ENCODE results near the gene ZNF841. TPM values are rescaled to one million over a fixed set of nuclear protein-coding genes. Genes with fewer than 3 reads are reported as not detected.
"Not testable (repeated sequence)": the region's sequence is repeated elsewhere in the genome, so short reads cannot be mapped to it uniquely, and the experiment has no call there.

Gene ZNF841
- 10 to 100 TPM; 12.4 to 18.5 (median 14.7) TPM for polyA plus RNA-seq (ENCODE audit: insufficient read length in 4 of 4)

DNA sequence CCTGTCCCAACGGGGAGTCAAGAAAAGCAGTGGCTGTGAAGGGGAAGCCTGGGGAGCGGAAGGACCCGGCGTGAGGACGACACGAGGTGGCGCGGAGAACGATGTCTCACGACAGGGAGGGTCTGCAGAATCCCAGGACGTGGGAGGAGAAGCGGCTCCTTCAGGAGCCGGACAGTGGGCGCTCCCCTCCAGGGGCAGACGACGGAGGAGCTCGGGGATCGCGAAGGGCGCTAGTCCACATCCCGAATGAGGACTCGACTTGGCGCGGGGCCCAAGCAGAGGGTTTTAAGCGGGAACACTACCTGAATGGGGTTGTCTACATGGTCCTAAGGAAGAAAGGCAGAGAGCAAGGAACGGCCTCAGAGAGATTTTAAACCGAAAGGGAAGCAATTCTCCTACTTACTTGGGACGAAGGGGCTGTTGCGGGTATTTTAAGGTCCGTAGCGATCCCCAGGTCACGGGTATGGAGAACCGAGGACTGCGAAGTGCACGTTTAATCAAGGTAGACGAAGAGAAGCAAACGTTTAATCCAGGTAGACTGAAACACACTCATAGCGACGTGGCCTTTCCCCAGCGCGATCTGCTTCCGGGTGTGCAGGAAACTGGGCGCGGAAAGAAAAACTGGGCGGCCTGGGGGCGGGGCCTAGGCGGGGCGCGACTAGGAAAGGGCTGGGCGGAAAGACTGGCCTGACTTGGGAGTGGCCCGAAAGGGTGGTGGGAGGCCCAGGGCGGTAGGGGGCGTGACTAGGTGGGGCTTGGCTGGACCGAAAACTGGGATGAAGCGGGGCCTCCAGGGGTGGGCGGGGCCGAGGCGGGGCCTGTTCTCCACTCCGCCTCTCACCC, at the start of gene ZNF841:
ZNF841 (minus strand) TSS at position 594 of the 843 bp plus-strand sequence. CDS start 10,964 bp downstream, outside the sequence.
- peak; percentile 73 to 80 (median 76) for DNase-seq (ENCODE audit: low read depth in 4 of 4, low spot score in 3 of 4)

DNA sequence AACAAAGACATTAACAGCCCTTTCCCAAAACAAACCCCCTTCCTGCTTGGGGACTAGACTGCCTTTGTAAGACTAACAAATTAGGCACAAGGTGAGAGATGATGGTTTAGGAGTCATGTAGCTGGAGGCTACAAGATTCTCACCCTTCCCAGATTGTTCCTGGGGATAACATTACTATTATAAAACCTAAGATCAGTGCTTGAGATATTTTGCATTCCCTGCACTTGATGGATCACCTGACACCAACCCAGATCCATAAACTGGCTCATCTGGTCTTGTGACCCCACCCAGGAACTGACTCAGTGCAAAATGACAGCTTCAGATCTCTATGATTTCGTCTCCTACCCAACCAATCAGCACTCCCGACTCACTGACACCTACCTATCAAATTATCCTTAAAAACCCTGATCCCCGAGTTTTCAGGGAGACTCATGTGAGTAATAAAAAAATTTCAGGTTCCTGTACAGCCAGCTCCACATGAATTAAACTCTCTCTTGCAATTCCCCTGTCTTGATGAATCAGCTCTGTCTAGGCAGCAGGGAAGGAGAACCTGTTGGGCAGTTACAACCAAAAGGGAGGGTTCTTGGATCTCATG, 46.5 kb upstream of the ZNF841 start:
- DNase-seq (ENCODE audit: low read depth in 4 of 4, low spot score in 3 of 4) = no peak

DNA sequence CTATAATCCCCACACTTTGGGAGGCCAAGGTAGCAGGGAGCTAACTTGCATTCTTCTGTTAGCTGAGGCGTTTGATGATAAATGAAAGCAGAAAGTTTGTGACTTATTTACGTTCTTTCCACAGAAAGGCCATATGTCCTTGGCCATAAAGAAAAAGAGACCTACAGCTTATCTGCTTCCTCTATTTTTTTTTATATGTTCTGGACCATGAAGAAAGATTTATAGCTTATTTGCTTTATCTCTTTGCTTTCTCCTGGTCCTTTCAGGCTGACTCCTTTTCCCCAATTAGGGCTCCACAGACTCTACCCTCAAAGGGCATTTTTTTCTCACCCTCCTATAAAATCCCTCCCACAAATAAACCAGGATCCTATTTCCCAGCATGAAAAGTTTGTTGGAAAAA, 45.6 kb upstream of the ZNF841 start:
- no peak for DNase-seq (ENCODE audit: low read depth in 4 of 4, low spot score in 3 of 4)

GRCh38 chr19:52140032-52140710, 44.6 kb upstream of the ZNF841 start:
- no peak for DNase-seq (ENCODE audit: low read depth in 4 of 4, low spot score in 3 of 4)

GRCh38 chr19:52139252-52140031, 43.9 kb upstream of the ZNF841 start, which contains the start of gene ZNF616:
TSS of gene ZNF616 (minus strand) at chr19:52139938. CDS start at chr19:52130512, 9,426 bp downstream.
- peak; percentile 88 to 91 (median 90) for DNase-seq (ENCODE audit: low read depth in 4 of 4, low spot score in 3 of 4)

DNA sequence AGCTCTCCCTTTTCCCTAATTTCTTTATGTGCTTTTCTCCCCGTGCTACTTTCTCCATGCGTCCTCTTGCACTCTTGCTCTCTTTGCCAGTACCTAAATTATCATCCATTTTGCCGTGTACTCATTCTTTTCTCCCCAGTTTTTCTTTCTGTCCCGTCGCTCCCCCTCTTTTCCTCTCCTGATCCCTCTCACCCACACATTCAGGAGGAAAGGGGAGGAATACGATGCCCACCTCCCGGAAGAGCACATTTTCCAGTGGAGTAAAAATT, 43.4 kb upstream of the ZNF841 start:
- peak in 1 of 4 donors; percentile 51 for DNase-seq (ENCODE audit: low read depth in 4 of 4, low spot score in 3 of 4)

- DNase-seq (ENCODE audit: low read depth in 4 of 4, low spot score in 3 of 4) = peak; percentile 22 to 50 (median 29)
These were observed 42.9 kb upstream of the ZNF841 start for GRCh38 chr19:52138278-52138982.

GRCh38 chr19:52120286-52120685, 24.7 kb upstream of the ZNF841 start:
- no peak for DNase-seq (ENCODE audit: low read depth in 4 of 4, low spot score in 3 of 4)

DNA sequence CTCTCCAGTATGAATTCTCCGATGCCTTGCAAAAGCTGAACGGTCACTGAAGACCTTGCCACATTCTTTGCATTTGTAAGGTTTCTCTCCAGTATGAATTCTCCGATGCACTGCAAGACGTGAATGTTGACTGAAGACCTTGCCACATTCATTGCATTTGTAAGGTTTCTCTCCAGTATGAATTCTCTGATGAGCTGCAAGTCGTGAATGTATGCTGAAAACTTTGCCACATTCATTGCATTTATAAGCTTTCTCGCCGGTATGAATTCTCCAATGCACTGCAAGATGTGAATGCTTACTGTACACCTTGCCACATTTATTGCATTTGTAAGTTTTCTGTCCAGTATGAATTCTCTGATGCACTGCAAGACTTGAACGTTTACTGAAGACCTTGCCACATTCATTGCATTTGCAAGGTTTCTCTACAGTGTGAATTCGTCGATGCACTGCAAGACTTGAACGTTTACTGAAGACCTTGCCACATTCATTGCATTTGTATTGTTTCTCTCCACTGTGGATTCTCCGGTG, 20.0 kb upstream of the ZNF841 start:
- DNase-seq (ENCODE audit: low read depth in 4 of 4, low spot score in 3 of 4) = no peak

DNA sequence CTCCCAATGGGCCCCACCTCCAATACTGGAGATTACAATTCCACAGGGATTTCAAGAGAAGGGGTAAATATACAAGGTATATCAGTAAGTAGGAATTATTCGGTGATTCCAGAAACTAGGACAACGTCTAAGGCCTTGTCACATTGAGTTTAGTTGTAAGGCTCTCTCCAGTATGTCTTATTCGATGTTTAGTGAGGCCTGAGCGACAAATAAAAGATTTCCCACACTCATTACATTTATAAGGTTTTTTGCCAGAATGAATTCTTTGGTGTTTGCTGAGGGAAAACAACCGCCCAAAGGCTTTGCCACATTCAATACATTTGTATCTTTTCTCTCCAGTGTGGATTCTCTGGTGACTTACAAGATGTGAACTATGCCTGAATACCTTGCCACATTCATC, 19.1 kb upstream of the ZNF841 start:
- no peak for DNase-seq (ENCODE audit: low read depth in 4 of 4, low spot score in 3 of 4)

- DNase-seq (ENCODE audit: low read depth in 4 of 4, low spot score in 3 of 4) = no peak
These were observed 17.1 kb upstream of the ZNF841 start for GRCh38 chr19:52112624-52113023.

- DNase-seq (ENCODE audit: low read depth in 4 of 4, low spot score in 3 of 4) = no peak
These were observed 15.2 kb upstream of the ZNF841 start for GRCh38 chr19:52110780-52111179.

- DNase-seq (ENCODE audit: low read depth in 4 of 4, low spot score in 3 of 4) = no peak
These were observed 7.2 kb upstream of the ZNF841 start for GRCh38 chr19:52102782-52103181.

GRCh38 chr19:52101866-52102562, 6.4 kb upstream of the ZNF841 start:
- DNase-seq (ENCODE audit: low read depth in 4 of 4, low spot score in 3 of 4) = no peak

- DNase-seq (ENCODE audit: low read depth in 4 of 4, low spot score in 3 of 4) = no peak
These were observed 4.1 kb upstream of the ZNF841 start for GRCh38 chr19:52099497-52100138.

DNA sequence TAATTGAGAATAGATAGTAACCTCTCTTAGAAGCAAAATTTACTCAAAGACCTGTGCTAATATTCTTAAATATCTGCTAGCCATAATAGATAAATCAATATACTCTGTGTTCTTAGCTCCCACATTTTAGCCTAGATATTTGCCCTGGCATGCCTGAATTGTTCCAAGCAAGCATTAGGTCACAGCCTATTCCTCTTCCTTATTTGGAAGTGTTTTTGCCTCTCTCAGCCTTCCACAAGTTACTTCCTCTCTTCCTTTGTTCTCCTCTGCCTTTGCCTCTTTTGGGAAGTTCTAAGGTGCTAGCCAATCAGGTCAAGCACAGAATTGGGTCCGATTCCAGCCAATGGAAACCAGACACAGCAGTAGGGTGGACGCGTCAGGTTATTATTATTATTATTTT, 851 bp upstream of the ZNF841 start:
- not testable (repeated sequence) for DNase-seq (ENCODE audit: low read depth in 4 of 4, low spot score in 3 of 4)

- DNase-seq (ENCODE audit: low read depth in 4 of 4, low spot score in 3 of 4) = no peak
These were observed 937 bp downstream of the ZNF841 start for GRCh38 chr19:52094526-52095130.

GRCh38 chr19:52086481-52086880, 9.1 kb downstream of the ZNF841 start:
- no peak for DNase-seq (ENCODE audit: low read depth in 4 of 4, low spot score in 3 of 4)

Measured in right renal pelvis (tissue), 4 donors.